H1 (cell line): ENCODE data around the gene MRPS12. TPM values are rescaled to one million over a fixed set of nuclear protein-coding genes. Genes with fewer than 3 reads are reported as not detected.

Experiments used
- CTCF ChIA-PET: fragments of 300-600 bp; sonication (Branson Sonifier 250); formaldehyde crosslinking; loops from one replicate; lab custom pipeline; 2021; ENCODE audit not compliant: partially characterized antibody; lab: Charles Lee
- POLR2A ChIA-PET: fragments of 300-600 bp; sonication (Branson Sonifier 250); formaldehyde crosslinking; loops from one replicate; lab custom pipeline; 2021; ENCODE audit warnings: inconsistent platforms; ENCODE audit not compliant: partially characterized antibody; lab: Charles Lee
- DNase-seq, 2 experiments: peaks; one replicate each; pipeline versions ENCODE4 v3.0.0 to v3.0.0-alpha.2; 2010 to 2022; ENCODE audit warnings: low spot score in 2 of 2, low read depth in 1 of 2, mixed read lengths in 1 of 2
- FAIRE-seq: peaks from 2 replicates; lab custom pipeline; 2011; peaks lifted over from hg19 to GRCh38; lab: Jason Lieb, UNC
- H2AFZ ChIP-seq: 2 replicates; pipeline ENCODE4 v1.8.1; 2012; ENCODE audit warnings: low read length, inconsistent platforms
- H2AK5ac ChIP-seq: 2 replicates; pipeline ENCODE4 v1.6.1; 2013; ENCODE audit warnings: low read depth, low read length
- H2BK120ac ChIP-seq: replicated peaks from 2 replicates; pipeline ENCODE3; 2013; ENCODE audit warnings: low read depth, low read length, inconsistent platforms
- H2BK12ac ChIP-seq: 2 replicates; pipeline ENCODE4 v1.6.1; 2013; ENCODE audit warnings: low read depth, low read length
- H2BK15ac ChIP-seq: 2 replicates; pipeline ENCODE4 v1.6.1; 2013; ENCODE audit warnings: low read length
- H2BK20ac ChIP-seq: 2 replicates; pipeline ENCODE4 v1.6.1; 2013; ENCODE audit warnings: low read length
- H2BK5ac ChIP-seq: 2 replicates; pipeline ENCODE4 v1.6.1; 2013; ENCODE audit warnings: low read depth, low read length
- H3K14ac ChIP-seq: 2 replicates; pipeline ENCODE4 v1.6.1; 2013; ENCODE audit warnings: inconsistent platforms; ENCODE audit not compliant: insufficient read length
- H3K18ac ChIP-seq: 2 replicates; pipeline ENCODE4 v1.6.1; 2013; ENCODE audit warnings: low read length; ENCODE audit errors: extremely low read depth
- H3K23ac ChIP-seq: 2 replicates; pipeline ENCODE4 v1.6.1; 2013; ENCODE audit warnings: inconsistent platforms; ENCODE audit not compliant: insufficient read length
- H3K23me2 ChIP-seq: 2 replicates; pipeline ENCODE4 v1.6.1; 2013; ENCODE audit warnings: low read depth, low read length
- H3K27ac ChIP-seq: 2 replicates; pipeline ENCODE4 v1.6.1; 2011; ENCODE audit warnings: low read depth, low read length, inconsistent platforms
- H3K27me3 ChIP-seq, 4 experiments: replicated peaks in 1 of 4; 1 replicate in 1 of 4; 2 replicates in 3 of 4; pipeline versions ENCODE4 v1.6.1 to v1.8.1; 2011 to 2013; ENCODE audit warnings: low read length in 3 of 4, mild to moderate bottlenecking in 3 of 4, inconsistent platforms in 2 of 4, mixed read lengths in 2 of 4, moderate library complexity in 1 of 4; ENCODE audit not compliant: control insufficient read depth in 3 of 4, insufficient read depth in 3 of 4; ENCODE audit errors: extremely low read depth in 1 of 4
- H3K36me3 ChIP-seq, 4 experiments: 2 replicates each; pipeline versions ENCODE4 v1.6.1 to v1.8.1; 2011 to 2013; ENCODE audit warnings: mild to moderate bottlenecking in 4 of 4, low read length in 3 of 4, moderate library complexity in 2 of 4, control low read depth in 1 of 4, inconsistent platforms in 1 of 4; ENCODE audit not compliant: insufficient read depth in 4 of 4, control insufficient read depth in 2 of 4
- H3K4ac ChIP-seq: replicated peaks from 2 replicates; pipeline ENCODE3; 2013; ENCODE audit warnings: low read length, low read depth, mixed read lengths, inconsistent platforms; ENCODE audit not compliant: insufficient read length
- H3K4me1 ChIP-seq, 4 experiments: replicated peaks in 1 of 4; 1 replicate in 1 of 4; 2 replicates in 3 of 4; pipeline versions ENCODE4 v1.6.1 to v1.8.1; 2011 to 2013; ENCODE audit warnings: low read length in 3 of 4, inconsistent platforms in 2 of 4, mixed read lengths in 1 of 4; ENCODE audit not compliant: insufficient read depth in 4 of 4, control insufficient read depth in 3 of 4
- H3K4me2 ChIP-seq, 2 experiments: 2 replicates each; pipeline versions ENCODE4 v1.6.1 to v1.8.1; 2011 to 2013; ENCODE audit warnings: low read depth in 2 of 2, low read length in 2 of 2, control low read depth in 1 of 2, inconsistent platforms in 1 of 2, mild to moderate bottlenecking in 1 of 2; ENCODE audit not compliant: insufficient read depth in 1 of 2
- H3K4me3 ChIP-seq, 4 experiments: fragments of 200-600, 300-600 bp in 1 of 4; sonication (generic), shearing (Covaris generic), sonication (Bioruptor Twin) in 1 of 4; 2 replicates each; pipeline versions ENCODE4 v1.5.1 to v1.8.1; 2011 to 2016; ENCODE audit warnings: low read length in 4 of 4, low read depth in 3 of 4, control low read depth in 2 of 4, inconsistent platforms in 2 of 4, mild to moderate bottlenecking in 2 of 4, mixed read lengths in 1 of 4, moderate library complexity in 1 of 4; ENCODE audit not compliant: insufficient read depth in 2 of 4; ENCODE audit errors: extremely low read depth in 1 of 4
- H3K56ac ChIP-seq: replicated peaks from 2 replicates; pipeline ENCODE3; 2013; ENCODE audit warnings: low read depth, mild to moderate bottlenecking, mixed read lengths, low read length, inconsistent platforms; ENCODE audit not compliant: insufficient read length
- H3K79me1 ChIP-seq: 2 replicates; pipeline ENCODE4 v1.6.1; 2013; ENCODE audit warnings: low read depth, low read length, control low read depth
- H3K79me2 ChIP-seq, 2 experiments: 2 replicates each; pipeline versions ENCODE4 v1.6.1 to v1.8.1; 2012 to 2013; ENCODE audit warnings: low read length in 2 of 2, mild to moderate bottlenecking in 2 of 2, inconsistent platforms in 1 of 2; ENCODE audit not compliant: insufficient read depth in 2 of 2, control insufficient read depth in 1 of 2
- H3K9ac ChIP-seq, 4 experiments: replicated peaks in 1 of 4; 1 replicate in 1 of 4; 2 replicates in 3 of 4; pipeline versions ENCODE4 v1.6.1 to v1.8.1; 2011 to 2013; ENCODE audit warnings: low read depth in 3 of 4, low read length in 3 of 4, control low read depth in 2 of 4, mild to moderate bottlenecking in 2 of 4, moderate library complexity in 2 of 4, inconsistent platforms in 1 of 4; ENCODE audit errors: extremely low read depth in 1 of 4
- H3K9me3 ChIP-seq, 2 experiments: 2 replicates each; pipeline versions ENCODE4 v1.6.1 to v1.8.1; 2012 to 2013; ENCODE audit warnings: mild to moderate bottlenecking in 2 of 2, moderate library complexity in 2 of 2, control low read depth in 1 of 2, inconsistent platforms in 1 of 2, low read depth in 1 of 2, low read length in 1 of 2, mixed read lengths in 1 of 2; ENCODE audit not compliant: insufficient read depth in 2 of 2
- H4K20me1 ChIP-seq, 2 experiments: replicated peaks in 1 of 2; 2 replicates each; pipeline versions ENCODE3 to v1.8.1; 2011 to 2013; ENCODE audit warnings: inconsistent platforms in 2 of 2, low read length in 2 of 2, mild to moderate bottlenecking in 1 of 2; ENCODE audit not compliant: insufficient read depth in 2 of 2, control insufficient read depth in 1 of 2
- H4K5ac ChIP-seq: 2 replicates; pipeline ENCODE4 v1.6.1; 2013; ENCODE audit warnings: low read length, low read depth, mixed read lengths, inconsistent platforms; ENCODE audit not compliant: insufficient read length
- H4K8ac ChIP-seq: 2 replicates; pipeline ENCODE4 v1.8.0; 2013; ENCODE audit warnings: mild to moderate bottlenecking, moderate library complexity, low read length, inconsistent platforms; ENCODE audit not compliant: insufficient read depth; ENCODE audit errors: extremely low read depth
- H4K91ac ChIP-seq: replicated peaks from 2 replicates; pipeline ENCODE3; 2013; ENCODE audit warnings: low read length, mixed read lengths, inconsistent platforms; ENCODE audit not compliant: insufficient read length
- ASH2L ChIP-seq: fragments of 200-600, 300-600 bp; sonication (generic); IDR thresholded peaks from one replicate; pipeline ENCODE4 v1.7.1; 2017; ENCODE audit warnings: low read length
- BRCA1 ChIP-seq: IDR thresholded peaks from 2 replicates; pipeline ENCODE4 v1.6.1; 2012; ENCODE audit warnings: low read depth, low read length, improper control_type of control experiment
- EP300 ChIP-seq, 2 experiments: IDR thresholded peaks; 1 replicate in 1 of 2; 2 replicates in 1 of 2; pipeline ENCODE4 v1.6.1; 2011 to 2012; ENCODE audit warnings: low read depth in 2 of 2, low read length in 2 of 2, mild to moderate bottlenecking in 2 of 2, borderline replicate concordance in 1 of 2, inconsistent platforms in 1 of 2, moderate library complexity in 1 of 2
- FOSL1 ChIP-seq: IDR thresholded peaks from 2 replicates; pipeline ENCODE4 v1.6.1; 2011; ENCODE audit warnings: mild to moderate bottlenecking, low read depth, low read length, moderate library complexity; ENCODE audit not compliant: insufficient read depth
- GABPA ChIP-seq: IDR thresholded peaks from 2 replicates; pipeline ENCODE4 v1.6.1; 2011; ENCODE audit warnings: mild to moderate bottlenecking, low read length, moderate library complexity, borderline replicate concordance; ENCODE audit not compliant: insufficient read depth
- JUN ChIP-seq: IDR thresholded peaks from 2 replicates; pipeline ENCODE4 v1.6.1; 2011; ENCODE audit warnings: low read depth, mild to moderate bottlenecking, improper control_type of control experiment, low read length
- KDM5A ChIP-seq: fragments of 200-600 bp; IDR thresholded peaks from 2 replicates; pipeline ENCODE4 v1.7.1; 2012; ENCODE audit warnings: mild to moderate bottlenecking, low read length, inconsistent platforms, mixed read lengths
- NANOG ChIP-seq: IDR thresholded peaks from 2 replicates; pipeline ENCODE4 v1.6.1; 2011; ENCODE audit warnings: low read length, low read depth, mild to moderate bottlenecking, inconsistent platforms; ENCODE audit not compliant: insufficient read depth, poor library complexity, severe bottlenecking
- RBBP5 ChIP-seq: IDR thresholded peaks from 2 replicates; pipeline ENCODE4 v1.7.1; 2012; ENCODE audit warnings: low read depth, mild to moderate bottlenecking, inconsistent platforms, low read length, moderate library complexity, borderline replicate concordance
- SAP30 ChIP-seq: fragments of 300-600 bp; sonication (generic); IDR thresholded peaks from 2 replicates; pipeline ENCODE4 v1.7.1; 2012; ENCODE audit warnings: low read length, moderate library complexity, mild to moderate bottlenecking, inconsistent platforms; ENCODE audit not compliant: insufficient read depth, insufficient replicate concordance
- SIN3A ChIP-seq, 2 experiments: IDR thresholded peaks in 1 of 2; conservative IDR thresholded peaks in 1 of 2; 2 replicates each; pipeline ENCODE4 v1.6.1; 2011 to 2012; ENCODE audit warnings: low read length in 2 of 2, improper control_type of control experiment in 1 of 2, low read depth in 1 of 2, mild to moderate bottlenecking in 1 of 2
- SP4 ChIP-seq: IDR thresholded peaks from 2 replicates; pipeline ENCODE4 v1.6.1; 2012; ENCODE audit warnings: low read length, inconsistent platforms
- SRF ChIP-seq: IDR thresholded peaks from 2 replicates; pipeline ENCODE4 v1.6.1; 2011; ENCODE audit warnings: mild to moderate bottlenecking, low read depth, low read length, moderate library complexity
- TEAD4 ChIP-seq: IDR thresholded peaks from 2 replicates; pipeline ENCODE4 v1.6.1; 2012; ENCODE audit warnings: low read depth, low read length, inconsistent platforms, mixed read lengths
- WGBS, 2 experiments: shearing (Covaris generic) in 1 of 2; methylation state at CpG; one replicate each; pipeline versions ENCODE4 v1.1.6 to v1.1.7; 2013 to 2015; ENCODE audit warnings: low lambda C conversion rate in 2 of 2, mixed read lengths in 2 of 2, inconsistent platforms in 1 of 2, low coverage in 1 of 2, missing lambda C conversion rate in 1 of 2; ENCODE audit not compliant: insufficient replicate concordance in 2 of 2, insufficient coverage in 1 of 2, insufficient read length in 1 of 2; ENCODE audit errors: extremely low coverage in 1 of 2, missing lambda C conversion rate in 1 of 2; 5-methylcytosine and 5-hydroxymethylcytosine counted together
- polyA plus RNA-seq, 7 experiments: library from polyadenylated mRNA; depleted of rRNA in 3 of 7; stranded (reverse) in 5 of 7; unstranded in 2 of 7; fragments of >200 nt in 5 of 7; fragments of 200-250 nt in 2 of 7; gene quantifications; 1 replicate in 5 of 7; 2 replicates in 1 of 7; 4 replicates in 1 of 7; pipeline versions ENCODE4 v1.2.1 to v1.2.3, GENCODE V29; 2011 to 2013; ENCODE audit warnings: missing spikeins in 2 of 7, mixed read lengths in 2 of 7
- total RNA-seq: library from RNA; stranded (reverse); fragmentation: NEBNext Ultra II Directional; extraction: Animal tissue kit (Norgen Biotek cat#: 25700); gene quantifications from 2 replicates; pipeline ENCODE4 v1.2.1, GENCODE V29; 2021

Gene MRPS12
- total and polyA plus RNA-seq, 2 of the 8 experiments (the other 6 are each of a cell fraction or from before 2014, with no cell fraction given) = 79.0 to 175 TPM

DNA sequence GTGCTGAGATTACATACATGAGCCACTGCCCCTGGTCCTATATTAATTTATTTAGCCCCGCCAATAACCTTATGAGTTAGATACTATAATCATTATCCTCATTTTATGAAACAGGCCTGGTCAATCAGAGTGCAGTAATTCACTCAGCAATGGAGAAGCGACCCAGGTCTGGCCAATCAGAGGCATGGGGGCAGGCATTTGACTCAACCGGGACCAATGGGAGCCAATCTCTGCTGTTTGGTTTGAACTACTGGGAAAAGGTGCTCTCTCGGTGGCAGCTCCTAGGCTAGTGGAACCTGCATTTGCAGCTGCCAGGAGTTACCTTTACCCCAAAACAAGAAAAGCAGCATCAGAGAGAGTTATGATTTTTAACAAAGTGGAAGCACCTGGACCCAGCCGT is 37.9 kb upstream of the MRPS12 start:
- H3K79me1 ChIP-seq = no peaks in the 10 kb centered on the region; the same call in 1 of the 2 replicates
- WGBS, 2 experiments = 88% methylated on average over 5 of the region's 5 CpGs; no CpG with 5 or more reads in 1 of the 2 experiments
- H2BK15ac ChIP-seq = no peak overlapping the region
- no peak overlapping the region for H2AFZ ChIP-seq
- no peak overlapping the region for H3K4me2 ChIP-seq
- no peaks in the 10 kb centered on the region for H3K9me3 ChIP-seq
- no peak overlapping the region for H3K18ac ChIP-seq
- H4K5ac ChIP-seq = no peak overlapping the region
- H3K79me2 ChIP-seq = no peaks in the 10 kb centered on the region
- H4K8ac ChIP-seq = no peak overlapping the region
- ChIA-PET POLR2A (interaction anchor here (0.8 kb wide), 1 partner anchor 49 kb away, joined by 3 read pairs; no protein-coding TSS in a partner anchor), CTCF (interaction anchor here (0.5 to 1.3 kb wide), 5 partner anchors 14 to 141 kb away, joined by 3 read pairs; no protein-coding TSS in a partner anchor)
- no peak overlapping the region for H2BK12ac ChIP-seq
- no peak overlapping the region for H2BK20ac ChIP-seq
- no peak overlapping the region for H2BK5ac ChIP-seq
- no peak overlapping the region for H3K4ac ChIP-seq
- no peaks in the 10 kb centered on the region for H3K27me3 ChIP-seq
- FAIRE-seq = no peak
- H3K23me2 ChIP-seq = no peaks in the 10 kb centered on the region
- H2BK120ac ChIP-seq = no peak overlapping the region
- H3K4me1 ChIP-seq = no peaks in the 10 kb centered on the region
- no peak overlapping the region for H2AK5ac ChIP-seq
- H3K9ac ChIP-seq = no peak overlapping the region
- no peak for DNase-seq
- no peak overlapping the region for H3K14ac ChIP-seq
- peaks cover 0 to 2% of the 10 kb centered on the region in 2 experiments for H4K20me1 ChIP-seq
- no peaks in the 10 kb centered on the region for H3K36me3 ChIP-seq
- H3K4me3 ChIP-seq = no peak overlapping the region
- no peak overlapping the region for H3K23ac ChIP-seq
- no peak overlapping the region for H4K91ac ChIP-seq
- H3K27ac ChIP-seq = no peak overlapping the region
- H3K56ac ChIP-seq = no peak overlapping the region
- TF ChIP-seq BRCA1 = no peak
- no peak for TF ChIP-seq FOSL1
- no peak for TF ChIP-seq SRF
- TF ChIP-seq NANOG = no peak
- no peak for TF ChIP-seq EP300 (IDR thresholded peaks at IDR 0.05; ENCODE audit: borderline replicate concordance in 1 of 2, low read depth in 2 of 2, low read length in 2 of 2)
- no peak for TF ChIP-seq JUN
- TF ChIP-seq GABPA = no peak
- no peak for TF ChIP-seq TEAD4
- no peak for TF ChIP-seq SIN3A (conservative IDR thresholded peaks at IDR 0.05 in 1 of 2, IDR thresholded peaks at IDR 0.05 in 1 of 2; ENCODE audit: low read depth in 1 of 2, low read length in 2 of 2)
- no peak for TF ChIP-seq RBBP5
- TF ChIP-seq SP4 = no peak
- TF ChIP-seq KDM5A = no peak
- no peak for TF ChIP-seq SAP30
- no peak for TF ChIP-seq ASH2L
